Measurements from ENCODE around the gene NUDT3.
"Not testable (repeated sequence)": the region's sequence is repeated elsewhere in the genome, so short reads cannot be mapped to it uniquely, and the experiment has no call there.

The NUDT3 gene

GRCh38 chr6:34333858-34334257 lies 58.6 kb downstream of the NUDT3 start:
- H3K27ac Mint-ChIP-seq, result no peak overlapping the region
- peaks cover 18% of the 10 kb centered on the region for H3K4me1 Mint-ChIP-seq (ENCODE audit: low read depth)

GRCh38 chr6:34332251-34333198 lies 59.9 kb downstream of the NUDT3 start:
- H3K4me3 Mint-ChIP-seq, result no peak overlapping the region
- peaks cover 7% of the 10 kb centered on the region for H3K36me3 Mint-ChIP-seq (ENCODE audit: low read depth)
- no peaks in the 10 kb centered on the region for H3K9me3 Mint-ChIP-seq
- H3K4me1 Mint-ChIP-seq (ENCODE audit: low read depth), result peaks cover 13% of the 10 kb centered on the region
- H3K27me3 Mint-ChIP-seq (ENCODE audit: low read depth), result no peaks in the 10 kb centered on the region
- H3K27ac Mint-ChIP-seq, result no peak overlapping the region

More at GRCh38 chr6:34333858-34334257, 58.6 kb downstream of the NUDT3 start:
- H3K4me3 Mint-ChIP-seq, result no peak overlapping the region
- H3K9me3 Mint-ChIP-seq, result no peaks in the 10 kb centered on the region
- H3K27me3 Mint-ChIP-seq (ENCODE audit: low read depth), result no peaks in the 10 kb centered on the region
- peaks cover 10% of the 10 kb centered on the region for H3K36me3 Mint-ChIP-seq (ENCODE audit: low read depth)

- no peak overlapping the region for H3K27ac Mint-ChIP-seq
- H3K36me3 Mint-ChIP-seq (ENCODE audit: low read depth), result peaks cover 7% of the 10 kb centered on the region
- H3K27me3 Mint-ChIP-seq (ENCODE audit: low read depth), result no peaks in the 10 kb centered on the region
- H3K9me3 Mint-ChIP-seq, result no peaks in the 10 kb centered on the region
- H3K4me3 Mint-ChIP-seq, result no peak overlapping the region
- H3K4me1 Mint-ChIP-seq (ENCODE audit: low read depth), result peaks cover 5% of the 10 kb centered on the region
Measured at GRCh38 chr6:34331371-34332050, 61.0 kb downstream of the NUDT3 start.

GRCh38 chr6:34329814-34330213 lies 62.7 kb downstream of the NUDT3 start:
- H3K9me3 Mint-ChIP-seq; H3K27ac Mint-ChIP-seq; H3K27me3 Mint-ChIP-seq (ENCODE audit: low read depth); H3K36me3 Mint-ChIP-seq (ENCODE audit: low read depth); H3K4me1 Mint-ChIP-seq (ENCODE audit: low read depth); H3K4me3 Mint-ChIP-seq: not testable (repeated sequence)

- no peaks in the 10 kb centered on the region for H3K27me3 Mint-ChIP-seq (ENCODE audit: low read depth)
- no peak overlapping the region for H3K4me3 Mint-ChIP-seq
- no peak overlapping the region for H3K27ac Mint-ChIP-seq
- H3K4me1 Mint-ChIP-seq (ENCODE audit: low read depth), result peaks cover 5% of the 10 kb centered on the region
- H3K36me3 Mint-ChIP-seq (ENCODE audit: low read depth), result peaks cover 7% of the 10 kb centered on the region
- no peaks in the 10 kb centered on the region for H3K9me3 Mint-ChIP-seq
Measured at GRCh38 chr6:34328969-34329368, 63.5 kb downstream of the NUDT3 start.

GRCh38 chr6:34327313-34328205 lies 64.9 kb downstream of the NUDT3 start:
- not testable (repeated sequence) for H3K4me3 Mint-ChIP-seq; H3K4me1 Mint-ChIP-seq (ENCODE audit: low read depth); H3K27ac Mint-ChIP-seq; H3K27me3 Mint-ChIP-seq (ENCODE audit: low read depth); H3K9me3 Mint-ChIP-seq; H3K36me3 Mint-ChIP-seq (ENCODE audit: low read depth)

- Mint-ChIP-seq H3K27me3 (ENCODE audit: low read depth) (no peaks in the 10 kb centered on the region), H3K27ac (no peak overlapping the region)
Measured at GRCh38 chr6:34325633-34326032, 66.8 kb downstream of the NUDT3 start.

GRCh38 chr6:34324738-34325444 lies 67.6 kb downstream of the NUDT3 start:
- Mint-ChIP-seq H3K27me3 (ENCODE audit: low read depth) (no peaks in the 10 kb centered on the region), H3K4me1 (ENCODE audit: low read depth) (peaks cover 1% of the 10 kb centered on the region), H3K4me3 (no peak overlapping the region), H3K27ac (no peak overlapping the region), H3K36me3 (ENCODE audit: low read depth) (peaks cover under 1% of the 10 kb centered on the region), H3K9me3 (no peaks in the 10 kb centered on the region)

More at GRCh38 chr6:34325633-34326032, 66.8 kb downstream of the NUDT3 start:
- no peaks in the 10 kb centered on the region for H3K9me3 Mint-ChIP-seq
- peaks cover 5% of the 10 kb centered on the region for H3K36me3 Mint-ChIP-seq (ENCODE audit: low read depth)
- peaks cover 3% of the 10 kb centered on the region for H3K4me1 Mint-ChIP-seq (ENCODE audit: low read depth)
- no peak overlapping the region for H3K4me3 Mint-ChIP-seq

GRCh38 chr6:34324221-34324620 lies 68.2 kb downstream of the NUDT3 start:
- H3K27me3 Mint-ChIP-seq (ENCODE audit: low read depth); H3K36me3 Mint-ChIP-seq (ENCODE audit: low read depth); H3K4me3 Mint-ChIP-seq; H3K4me1 Mint-ChIP-seq (ENCODE audit: low read depth); H3K9me3 Mint-ChIP-seq; H3K27ac Mint-ChIP-seq: not testable (repeated sequence)

GRCh38 chr6:34323300-34323699 lies 69.2 kb downstream of the NUDT3 start:
- peaks cover 9% of the 10 kb centered on the region for H3K4me1 Mint-ChIP-seq (ENCODE audit: low read depth)
- H3K4me3 Mint-ChIP-seq, result no peak overlapping the region
- H3K27ac Mint-ChIP-seq, result no peak overlapping the region
- H3K27me3 Mint-ChIP-seq (ENCODE audit: low read depth), result no peaks in the 10 kb centered on the region
- no peaks in the 10 kb centered on the region for H3K9me3 Mint-ChIP-seq
- H3K36me3 Mint-ChIP-seq (ENCODE audit: low read depth), result no peaks in the 10 kb centered on the region

- Mint-ChIP-seq H3K9me3 (no peaks in the 10 kb centered on the region), H3K4me3 (no peak overlapping the region), H3K36me3 (ENCODE audit: low read depth) (no peaks in the 10 kb centered on the region), H3K27ac (no peak overlapping the region), H3K27me3 (ENCODE audit: low read depth) (no peaks in the 10 kb centered on the region), H3K4me1 (ENCODE audit: low read depth) (peaks cover 11% of the 10 kb centered on the region)
Measured at GRCh38 chr6:34322732-34323131, 69.7 kb downstream of the NUDT3 start.

GRCh38 chr6:34321821-34322220 lies 70.6 kb downstream of the NUDT3 start:
- no peaks in the 10 kb centered on the region for H3K36me3 Mint-ChIP-seq (ENCODE audit: low read depth)
- no peaks in the 10 kb centered on the region for H3K9me3 Mint-ChIP-seq
- H3K27me3 Mint-ChIP-seq (ENCODE audit: low read depth), result no peaks in the 10 kb centered on the region
- H3K4me3 Mint-ChIP-seq, result no peak overlapping the region
- peaks cover 15% of the 10 kb centered on the region for H3K4me1 Mint-ChIP-seq (ENCODE audit: low read depth)
- no peak overlapping the region for H3K27ac Mint-ChIP-seq

- Mint-ChIP-seq H3K27ac (no peak overlapping the region), H3K4me1 (ENCODE audit: low read depth) (peaks cover 34% of the 10 kb centered on the region), H3K4me3 (no peak overlapping the region), H3K9me3 (no peaks in the 10 kb centered on the region), H3K27me3 (ENCODE audit: low read depth) (no peaks in the 10 kb centered on the region), H3K36me3 (ENCODE audit: low read depth) (no peaks in the 10 kb centered on the region)
Measured at GRCh38 chr6:34319471-34319885, 73.0 kb downstream of the NUDT3 start.
